Measurements from ENCODE around the gene PACS1. TPM values are rescaled to one million over a fixed set of nuclear protein-coding genes. Genes with fewer than 3 reads are reported as not detected.
A peak's percentile ranks its signal among the peaks of the same experiment; 100 is the strongest.

PACS1 gene
- total RNA-seq, 4 donors from 2014 or later: 32.0 to 62.7 (median 51.8) TPM

- Histone ChIP-seq H3K27ac (no peak overlapping the region), H3K4me1 (peaks cover 0 to 28% (median 15%) of the 10 kb centered on the region in 4 donors), H3K27me3 (peaks cover 0 to 3% of the 10 kb centered on the region in 2 donors), H3K4me3 (peak overlapping the region in 1 of 4 donors; percentile 47), H3K36me3 (peaks cover 0 to 38% (median 5%) of the 10 kb centered on the region in 3 donors), H3K9me3 (no peaks in the 10 kb centered on the region)
- WGBS, 2 donors: 3 to 8% methylated on average over 13 to 25 of the region's 45 CpGs
- TF ChIP-seq EP300 (IDR thresholded peaks at IDR 0.05) (no peak), POLR2A (IDR thresholded peaks at IDR 0.05) (no peak), CTCF (IDR thresholded peaks at IDR 0.05) (no peak)
- no peak for DNase-seq (ENCODE audit: low spot score in 2 of 2)
These were observed 208.5 kb downstream of the PACS1 start for GRCh38 chr11:66278363-66279091.

- H3K4me1 ChIP-seq: peaks cover 0 to 28% (median 15%) of the 10 kb centered on the region in 4 donors
- WGBS, 2 donors: 60 to 65% methylated on average over 15 of the region's 15 CpGs
- DNase-seq (ENCODE audit: low spot score in 2 of 2): no peak
- H3K36me3 ChIP-seq: peaks cover 0 to 38% (median 0%) of the 10 kb centered on the region in 3 donors
- peaks cover 0 to 3% of the 10 kb centered on the region in 2 donors for H3K27me3 ChIP-seq
- no peak overlapping the region for H3K4me3 ChIP-seq
- no peaks in the 10 kb centered on the region for H3K9me3 ChIP-seq
- H3K27ac ChIP-seq: no peak overlapping the region
- TF ChIP-seq CTCF (IDR thresholded peaks at IDR 0.05) (no peak), EP300 (IDR thresholded peaks at IDR 0.05) (no peak), POLR2A (IDR thresholded peaks at IDR 0.05) (no peak)
These were observed 209.1 kb downstream of the PACS1 start for GRCh38 chr11:66279092-66279734.

GRCh38 chr11:66280428-66280827 is 210.4 kb downstream of the PACS1 start:
- no peaks in the 10 kb centered on the region for H3K9me3 ChIP-seq

GRCh38 chr11:66281001-66281400 is 210.9 kb downstream of the PACS1 start:
- Histone ChIP-seq H3K4me1 (peaks cover 0 to 42% (median 15%) of the 10 kb centered on the region in 4 donors), H3K9me3 (no peaks in the 10 kb centered on the region), H3K27me3 (peaks cover 0 to 3% of the 10 kb centered on the region in 2 donors), H3K4me3 (no peak overlapping the region), H3K36me3 (peaks cover 0 to 36% (median 0%) of the 10 kb centered on the region in 3 donors), H3K27ac (no peak overlapping the region)
- TF ChIP-seq CTCF (IDR thresholded peaks at IDR 0.05): no peak
- TF ChIP-seq EP300 (IDR thresholded peaks at IDR 0.05): no peak
- no peak for TF ChIP-seq POLR2A (IDR thresholded peaks at IDR 0.05)
- WGBS, 2 donors: 74 to 77% methylated on average over 6 of the region's 6 CpGs
- no peak for DNase-seq (ENCODE audit: low spot score in 2 of 2)

More at GRCh38 chr11:66280428-66280827, 210.4 kb downstream of the PACS1 start:
- TF ChIP-seq EP300 (IDR thresholded peaks at IDR 0.05) (no peak), CTCF (IDR thresholded peaks at IDR 0.05) (no peak), POLR2A (IDR thresholded peaks at IDR 0.05) (no peak)
- Histone ChIP-seq H3K36me3 (peaks cover 0 to 38% (median 0%) of the 10 kb centered on the region in 3 donors), H3K4me1 (peaks cover 0 to 36% (median 15%) of the 10 kb centered on the region in 4 donors), H3K4me3 (no peak overlapping the region), H3K27me3 (peaks cover 0 to 3% of the 10 kb centered on the region in 2 donors), H3K27ac (no peak overlapping the region)
- no peak for DNase-seq (ENCODE audit: low spot score in 2 of 2)
- 63 to 73% methylated on average over 3 to 14 of the region's 14 CpGs for WGBS, 2 donors
